ENCODE results near the gene MTERF4. TPM values are rescaled to one million over a fixed set of nuclear protein-coding genes. Genes with fewer than 3 reads are reported as not detected.

Gene MTERF4
- total RNA-seq, 4 donors from 2014 or later: 21.5 to 108 (median 41.3) TPM

- intact Hi-C loops (cut with DNase I; ENCODE audit: low total_unique reads): no loop called here
- H3K36me3 ChIP-seq: no peaks in the 10 kb centered on the region
- no peak for DNase-seq
- no peaks in the 10 kb centered on the region for H3K9me3 ChIP-seq
- no peaks in the 10 kb centered on the region for H3K4me1 ChIP-seq
- H3K27ac ChIP-seq: no peak overlapping the region
- H3K27me3 ChIP-seq: no peaks in the 10 kb centered on the region
- no peak overlapping the region for H3K4me3 ChIP-seq
- no peak for TF ChIP-seq POLR2A (IDR thresholded peaks at IDR 0.05)
- TF ChIP-seq CTCF (IDR thresholded peaks at IDR 0.05): no peak
These were observed 20.4 kb upstream of the MTERF4 start for GRCh38 chr2:241122376-241123002.

- H3K27me3 ChIP-seq: no peaks in the 10 kb centered on the region
- no peaks in the 10 kb centered on the region for H3K9me3 ChIP-seq
- no peaks in the 10 kb centered on the region for H3K36me3 ChIP-seq
- H3K4me3 ChIP-seq: no peak overlapping the region
- intact Hi-C loops (cut with DNase I; ENCODE audit: low total_unique reads): no loop called here
- no peak overlapping the region for H3K27ac ChIP-seq
- H3K4me1 ChIP-seq: no peaks in the 10 kb centered on the region
- no peak for TF ChIP-seq POLR2A (IDR thresholded peaks at IDR 0.05)
- no peak for TF ChIP-seq CTCF (IDR thresholded peaks at IDR 0.05)
- no peak for DNase-seq
These were observed 18.9 kb upstream of the MTERF4 start for GRCh38 chr2:241121008-241121407.

GRCh38 chr2:241120440-241120839 lies 18.4 kb upstream of the MTERF4 start:
- no peaks in the 10 kb centered on the region for H3K4me1 ChIP-seq
- no peak for TF ChIP-seq CTCF (IDR thresholded peaks at IDR 0.05)
- TF ChIP-seq POLR2A (IDR thresholded peaks at IDR 0.05): no peak
- H3K4me3 ChIP-seq: no peak overlapping the region
- H3K27me3 ChIP-seq: no peaks in the 10 kb centered on the region
- DNase-seq: no peak
- H3K27ac ChIP-seq: no peak overlapping the region
- intact Hi-C loops (cut with DNase I; ENCODE audit: low total_unique reads): no loop called here
- H3K9me3 ChIP-seq: no peaks in the 10 kb centered on the region
- H3K36me3 ChIP-seq: no peaks in the 10 kb centered on the region

- H3K27ac ChIP-seq: no peak overlapping the region
- intact Hi-C loops (cut with DNase I; ENCODE audit: low total_unique reads): no loop called here
- no peaks in the 10 kb centered on the region for H3K36me3 ChIP-seq
- no peak for DNase-seq
- no peaks in the 10 kb centered on the region for H3K27me3 ChIP-seq
- H3K4me1 ChIP-seq: no peaks in the 10 kb centered on the region
- TF ChIP-seq POLR2A (IDR thresholded peaks at IDR 0.05): no peak
- no peak for TF ChIP-seq CTCF (IDR thresholded peaks at IDR 0.05)
- no peaks in the 10 kb centered on the region for H3K9me3 ChIP-seq
- H3K4me3 ChIP-seq: no peak overlapping the region
These were observed 16.8 kb upstream of the MTERF4 start for GRCh38 chr2:241118737-241119505.

All from uterus (tissue), 4 donors.